GM13977 (cell line): ENCODE results near the gene C2orf74.

ENCODE experiments used
- DNase-seq: peaks from one replicate; pipeline ENCODE4 v3.0.0; 2012; ENCODE audit warnings: low spot score
- CTCF ChIP-seq: IDR thresholded peaks from 2 replicates; pipeline ENCODE4 v1.5.1; 2012; ENCODE audit warnings: mild to moderate bottlenecking, control low read depth; ENCODE audit not compliant: insufficient read depth; ENCODE audit errors: extremely low read depth, missing control alignments
- in situ Hi-C: fragments of 300-500 bp; cut with MboI; formaldehyde crosslinking; loops from one replicate; pipeline ENCODE4 v1.12.0; 2022; ENCODE audit warnings: low sequenced_read_pairs, low pct_unique_long_range_greater_than_20kb, mixed read lengths, inconsistent platforms; ENCODE audit not compliant: unreplicated experiment

Gene C2orf74

GRCh38 chr2:61178603-61179545 is 16.9 kb downstream of the C2orf74 start:
- peak; percentile 34 for DNase-seq
- in situ Hi-C loops = no loop called here
- no peak for TF ChIP-seq CTCF

- in situ Hi-C loops = no loop called here
- no peak for TF ChIP-seq CTCF
- no peak for DNase-seq
These were observed 18.0 kb downstream of the C2orf74 start for GRCh38 chr2:61179701-61180639.

GRCh38 chr2:61180686-61181085 is 18.7 kb downstream of the C2orf74 start:
- in situ Hi-C loops = no loop called here
- no peak for TF ChIP-seq CTCF

GRCh38 chr2:61181382-61182058 is 19.5 kb downstream of the C2orf74 start:
- no peak for DNase-seq
- in situ Hi-C loops = no loop called here
- TF ChIP-seq CTCF = no peak

More at GRCh38 chr2:61180686-61181085, 18.7 kb downstream of the C2orf74 start:
- no peak for DNase-seq

GRCh38 chr2:61182059-61182383 is 20.0 kb downstream of the C2orf74 start:
- TF ChIP-seq CTCF = no peak
- in situ Hi-C loops = no loop called here

GRCh38 chr2:61183795-61184194 is 21.8 kb downstream of the C2orf74 start:
- in situ Hi-C loops = no loop called here
- no peak for DNase-seq
- TF ChIP-seq CTCF = no peak

More at GRCh38 chr2:61182059-61182383, 20.0 kb downstream of the C2orf74 start:
- no peak for DNase-seq
